ENCODE results near the gene AOAH.
"Not testable (repeated sequence)": the region's sequence is repeated elsewhere in the genome, so short reads cannot be mapped to it uniquely, and the experiment has no call there.

The AOAH gene

GRCh38 chr7:36707898-36708297 is 16.4 kb downstream of the AOAH start:
- no peak for TF ChIP-seq CTCF (conservative IDR thresholded peaks at IDR 0.05; ENCODE audit: control insufficient read depth, insufficient read depth, low read depth, low read length)

GRCh38 chr7:36707465-36707864 is 16.8 kb downstream of the AOAH start:
- TF ChIP-seq CTCF (conservative IDR thresholded peaks at IDR 0.05; ENCODE audit: control insufficient read depth, insufficient read depth, low read depth, low read length) = no peak
- no peak overlapping the region for H3K4me3 ChIP-seq (ENCODE audit: control insufficient read depth, low read depth, low read length)
- DNase-seq (ENCODE audit: low read depth) = peak; percentile 14

More at GRCh38 chr7:36707898-36708297, 16.4 kb downstream of the AOAH start:
- no peak overlapping the region for H3K4me3 ChIP-seq (ENCODE audit: control insufficient read depth, low read depth, low read length)
- no peak for DNase-seq (ENCODE audit: low read depth)

- not testable (repeated sequence) for H3K4me3 ChIP-seq (ENCODE audit: control insufficient read depth, low read depth, low read length); DNase-seq (ENCODE audit: low read depth)
These were observed 20.4 kb downstream of the AOAH start for GRCh38 chr7:36703860-36704259.

- H3K4me3 ChIP-seq (ENCODE audit: control insufficient read depth, low read depth, low read length) = no peak overlapping the region
- DNase-seq (ENCODE audit: low read depth) = no peak
- TF ChIP-seq CTCF (conservative IDR thresholded peaks at IDR 0.05; ENCODE audit: control insufficient read depth, insufficient read depth, low read depth, low read length) = no peak
These were observed 31.8 kb downstream of the AOAH start for GRCh38 chr7:36692456-36692855.

GRCh38 chr7:36691983-36692382 is 32.3 kb downstream of the AOAH start:
- no peak for DNase-seq (ENCODE audit: low read depth)
- no peak overlapping the region for H3K4me3 ChIP-seq (ENCODE audit: control insufficient read depth, low read depth, low read length)
- TF ChIP-seq CTCF (conservative IDR thresholded peaks at IDR 0.05; ENCODE audit: control insufficient read depth, insufficient read depth, low read depth, low read length) = no peak

DNA sequence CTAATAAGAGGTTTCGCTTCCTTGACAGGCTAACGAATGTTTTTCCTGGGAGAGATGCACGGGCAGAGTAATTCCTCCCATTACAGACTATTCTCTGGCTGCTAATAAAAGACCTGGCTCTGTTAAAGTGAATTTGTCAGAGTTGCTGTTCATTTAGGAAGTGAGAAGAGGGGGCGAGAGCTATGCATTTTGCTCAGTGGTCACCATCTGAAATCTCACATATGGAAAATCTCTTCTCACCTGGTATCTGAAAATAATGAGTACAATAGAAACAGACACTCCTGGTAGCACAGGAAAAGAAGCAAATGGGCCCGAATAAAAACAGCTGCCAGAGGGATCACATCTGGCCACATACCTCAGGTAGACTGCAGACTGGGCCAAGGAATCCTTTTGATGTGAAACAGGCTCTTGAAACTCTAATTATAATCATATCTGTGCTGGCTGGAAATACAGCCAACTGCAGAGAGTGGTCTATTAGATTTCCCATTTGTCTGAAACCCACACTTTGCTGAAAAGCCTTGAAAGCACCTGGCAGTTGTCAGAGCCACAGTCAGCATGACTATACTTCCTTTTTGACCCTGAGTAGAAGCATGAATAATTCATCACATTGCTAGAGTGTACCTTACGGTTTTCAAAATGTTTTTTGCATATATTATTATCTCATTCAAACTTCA is 33.6 kb downstream of the AOAH start:
- DNase-seq (ENCODE audit: low read depth) = no peak
- no peak overlapping the region for H3K4me3 ChIP-seq (ENCODE audit: control insufficient read depth, low read depth, low read length)
- no peak for TF ChIP-seq CTCF (conservative IDR thresholded peaks at IDR 0.05; ENCODE audit: control insufficient read depth, insufficient read depth, low read depth, low read length)

GRCh38 chr7:36690041-36690440 is 34.3 kb downstream of the AOAH start:
- no peak overlapping the region for H3K4me3 ChIP-seq (ENCODE audit: control insufficient read depth, low read depth, low read length)
- DNase-seq (ENCODE audit: low read depth) = no peak
- TF ChIP-seq CTCF (conservative IDR thresholded peaks at IDR 0.05; ENCODE audit: control insufficient read depth, insufficient read depth, low read depth, low read length) = no peak

All from fibroblast of mammary gland (primary cell).